Measurements from ENCODE around the gene CDK6.

CDK6 gene

GRCh38 chr7:92729751-92730150, 106.6 kb downstream of the CDK6 start:
- Mint-ChIP-seq H3K4me3 (no peak overlapping the region), H3K27ac (no peak overlapping the region), H3K4me1 (peaks cover 14% of the 10 kb centered on the region), H3K36me3 (peaks cover 5% of the 10 kb centered on the region), H3K9me3 (no peaks in the 10 kb centered on the region), H3K27me3 (no peaks in the 10 kb centered on the region)
- no peak for ATAC-seq (ENCODE audit: low read depth)
- no peak for DNase-seq (ENCODE audit: low spot score in 2 of 2)

GRCh38 chr7:92729172-92729571, 107.2 kb downstream of the CDK6 start:
- Mint-ChIP-seq H3K27me3 (no peaks in the 10 kb centered on the region), H3K4me1 (peaks cover 14% of the 10 kb centered on the region), H3K27ac (no peak overlapping the region), H3K9me3 (no peaks in the 10 kb centered on the region), H3K36me3 (peaks cover 8% of the 10 kb centered on the region), H3K4me3 (no peak overlapping the region)
- ATAC-seq (ENCODE audit: low read depth) (no peak), DNase-seq (ENCODE audit: low spot score in 2 of 2) (no peak)

- ATAC-seq (ENCODE audit: low read depth) (no peak), DNase-seq (ENCODE audit: low spot score in 2 of 2) (no peak)
- no peak overlapping the region for H3K4me3 Mint-ChIP-seq
- no peaks in the 10 kb centered on the region for H3K27me3 Mint-ChIP-seq
- no peaks in the 10 kb centered on the region for H3K9me3 Mint-ChIP-seq
- no peak overlapping the region for H3K27ac Mint-ChIP-seq
- peaks cover 11% of the 10 kb centered on the region for H3K36me3 Mint-ChIP-seq
- peaks cover 11% of the 10 kb centered on the region for H3K4me1 Mint-ChIP-seq
Measured at GRCh38 chr7:92727755-92728154, 108.6 kb downstream of the CDK6 start.

- no peak for ATAC-seq (ENCODE audit: low read depth)
- Mint-ChIP-seq H3K4me1 (no peaks in the 10 kb centered on the region), H3K36me3 (peaks cover 14% of the 10 kb centered on the region), H3K4me3 (no peak overlapping the region), H3K27me3 (no peaks in the 10 kb centered on the region), H3K27ac (no peak overlapping the region), H3K9me3 (no peaks in the 10 kb centered on the region)
- DNase-seq (ENCODE audit: low spot score in 2 of 2) = no peak
Measured at GRCh38 chr7:92725161-92725925, 111.0 kb downstream of the CDK6 start.

- DNase-seq (ENCODE audit: low spot score in 2 of 2) = no peak
- H3K4me1 Mint-ChIP-seq = no peaks in the 10 kb centered on the region
- no peaks in the 10 kb centered on the region for H3K9me3 Mint-ChIP-seq
- no peak for ATAC-seq (ENCODE audit: low read depth)
- H3K27ac Mint-ChIP-seq = no peak overlapping the region
- H3K4me3 Mint-ChIP-seq = no peak overlapping the region
- peaks cover 14% of the 10 kb centered on the region for H3K36me3 Mint-ChIP-seq
- H3K27me3 Mint-ChIP-seq = no peaks in the 10 kb centered on the region
Measured at GRCh38 chr7:92723943-92724342, 112.4 kb downstream of the CDK6 start.

GRCh38 chr7:92723205-92723604, 113.2 kb downstream of the CDK6 start:
- Mint-ChIP-seq H3K27me3 (no peaks in the 10 kb centered on the region), H3K4me1 (peaks cover 5% of the 10 kb centered on the region), H3K4me3 (no peak overlapping the region), H3K9me3 (no peaks in the 10 kb centered on the region), H3K27ac (no peak overlapping the region), H3K36me3 (peaks cover 14% of the 10 kb centered on the region)
- DNase-seq (ENCODE audit: low spot score in 2 of 2) (no peak), ATAC-seq (ENCODE audit: low read depth) (no peak)

- H3K27me3 Mint-ChIP-seq = no peaks in the 10 kb centered on the region
- peaks cover 5% of the 10 kb centered on the region for H3K4me1 Mint-ChIP-seq
- DNase-seq (ENCODE audit: low spot score in 2 of 2) (no peak), ATAC-seq (ENCODE audit: low read depth) (no peak)
- no peaks in the 10 kb centered on the region for H3K9me3 Mint-ChIP-seq
- H3K27ac Mint-ChIP-seq = no peak overlapping the region
- H3K36me3 Mint-ChIP-seq = peaks cover 14% of the 10 kb centered on the region
- no peak overlapping the region for H3K4me3 Mint-ChIP-seq
Measured at GRCh38 chr7:92722541-92722940, 113.8 kb downstream of the CDK6 start.

GRCh38 chr7:92720604-92721350, 115.6 kb downstream of the CDK6 start:
- Mint-ChIP-seq H3K36me3 (peaks cover 16% of the 10 kb centered on the region), H3K27ac (no peak overlapping the region), H3K4me3 (no peak overlapping the region), H3K9me3 (no peaks in the 10 kb centered on the region), H3K4me1 (peaks cover 8% of the 10 kb centered on the region), H3K27me3 (no peaks in the 10 kb centered on the region)
- DNase-seq (ENCODE audit: low spot score in 2 of 2) (no peak), ATAC-seq (ENCODE audit: low read depth) (no peak)

GRCh38 chr7:92717993-92718716, 118.2 kb downstream of the CDK6 start:
- Mint-ChIP-seq H3K36me3 (peaks cover 10% of the 10 kb centered on the region), H3K4me1 (peaks cover 8% of the 10 kb centered on the region), H3K9me3 (no peaks in the 10 kb centered on the region), H3K4me3 (peak overlapping the region; percentile 81), H3K27me3 (no peaks in the 10 kb centered on the region), H3K27ac (peak overlapping the region; percentile 2)
- DNase-seq (ENCODE audit: low spot score in 2 of 2) (peak; percentile 6 to 20), ATAC-seq (ENCODE audit: low read depth) (peak; percentile 93)

- H3K4me3 Mint-ChIP-seq = peak overlapping the region; percentile 81
- H3K27ac Mint-ChIP-seq = no peak overlapping the region
- peaks cover 8% of the 10 kb centered on the region for H3K4me1 Mint-ChIP-seq
- DNase-seq (ENCODE audit: low spot score in 2 of 2) = no peak
- ATAC-seq (ENCODE audit: low read depth) = no peak
- peaks cover 10% of the 10 kb centered on the region for H3K36me3 Mint-ChIP-seq
- H3K27me3 Mint-ChIP-seq = no peaks in the 10 kb centered on the region
- no peaks in the 10 kb centered on the region for H3K9me3 Mint-ChIP-seq
Measured at GRCh38 chr7:92717623-92717992, 118.8 kb downstream of the CDK6 start.

- peaks cover 8% of the 10 kb centered on the region for H3K4me1 Mint-ChIP-seq
- no peak overlapping the region for H3K27ac Mint-ChIP-seq
- no peaks in the 10 kb centered on the region for H3K27me3 Mint-ChIP-seq
- H3K9me3 Mint-ChIP-seq = no peaks in the 10 kb centered on the region
- peaks cover 10% of the 10 kb centered on the region for H3K36me3 Mint-ChIP-seq
- no peak for DNase-seq (ENCODE audit: low spot score in 2 of 2)
- no peak for ATAC-seq (ENCODE audit: low read depth)
- H3K4me3 Mint-ChIP-seq = peak overlapping the region; percentile 55
Measured at GRCh38 chr7:92716825-92717580, 119.4 kb downstream of the CDK6 start.

GRCh38 chr7:92715963-92716362, 120.4 kb downstream of the CDK6 start:
- Mint-ChIP-seq H3K4me3 (no peak overlapping the region), H3K27ac (no peak overlapping the region), H3K36me3 (peaks cover 8% of the 10 kb centered on the region), H3K9me3 (no peaks in the 10 kb centered on the region), H3K4me1 (peaks cover 8% of the 10 kb centered on the region), H3K27me3 (no peaks in the 10 kb centered on the region)
- DNase-seq (ENCODE audit: low spot score in 2 of 2) (no peak), ATAC-seq (ENCODE audit: low read depth) (no peak)

- Mint-ChIP-seq H3K4me3 (no peak overlapping the region), H3K27ac (no peak overlapping the region), H3K27me3 (no peaks in the 10 kb centered on the region), H3K9me3 (no peaks in the 10 kb centered on the region), H3K36me3 (peaks cover 7% of the 10 kb centered on the region), H3K4me1 (peaks cover 8% of the 10 kb centered on the region)
- ATAC-seq (ENCODE audit: low read depth) = no peak
- DNase-seq (ENCODE audit: low spot score in 2 of 2) = no peak
Measured at GRCh38 chr7:92714767-92715166, 121.6 kb downstream of the CDK6 start.

- DNase-seq (ENCODE audit: low spot score in 2 of 2) (no peak), ATAC-seq (ENCODE audit: low read depth) (no peak)
- no peak overlapping the region for H3K4me3 Mint-ChIP-seq
- peaks cover 7% of the 10 kb centered on the region for H3K36me3 Mint-ChIP-seq
- H3K9me3 Mint-ChIP-seq = no peaks in the 10 kb centered on the region
- H3K27ac Mint-ChIP-seq = no peak overlapping the region
- H3K4me1 Mint-ChIP-seq = peaks cover 8% of the 10 kb centered on the region
- no peaks in the 10 kb centered on the region for H3K27me3 Mint-ChIP-seq
Measured at GRCh38 chr7:92714280-92714679, 122.1 kb downstream of the CDK6 start.

All from memory B cell (primary cell).